Stomach (tissue), 4 donors: ENCODE results near the gene RPS19.

Experiments used
- EP300 ChIP-seq: sonication (generic); formaldehyde crosslinking; IDR thresholded peaks from one replicate; pipeline ENCODE4 v1.6.1; 2017; ENCODE audit warnings: antibody characterized with exemption
- POLR2A ChIP-seq, 4 donors: fragments of 450-650 bp; IDR thresholded peaks; one replicate each; pipeline ENCODE4 v1.6.1; 2016; ENCODE audit warnings: antibody characterized with exemption in 4 of 4, control low read depth in 2 of 4, mild to moderate bottlenecking in 1 of 4, moderate library complexity in 1 of 4
- POLR2AphosphoS5 ChIP-seq, 3 donors: sonication (generic); formaldehyde crosslinking; IDR thresholded peaks; one replicate each; pipeline ENCODE4 v1.6.1; 2016; ENCODE audit warnings: antibody characterized with exemption in 3 of 3
- TF ChIP-seq, protein P1 (sequence below), 7 experiments: fragments of 450-650 bp in 4 of 7; fragments of 200-600 bp in 3 of 7; sonication (generic) in 3 of 7; IDR thresholded peaks; one replicate each; pipeline ENCODE4 v1.5.1; 2016 to 2019; ENCODE audit warnings: antibody characterized with exemption in 7 of 7, control low read depth in 2 of 7, mild to moderate bottlenecking in 1 of 7

DNA sequence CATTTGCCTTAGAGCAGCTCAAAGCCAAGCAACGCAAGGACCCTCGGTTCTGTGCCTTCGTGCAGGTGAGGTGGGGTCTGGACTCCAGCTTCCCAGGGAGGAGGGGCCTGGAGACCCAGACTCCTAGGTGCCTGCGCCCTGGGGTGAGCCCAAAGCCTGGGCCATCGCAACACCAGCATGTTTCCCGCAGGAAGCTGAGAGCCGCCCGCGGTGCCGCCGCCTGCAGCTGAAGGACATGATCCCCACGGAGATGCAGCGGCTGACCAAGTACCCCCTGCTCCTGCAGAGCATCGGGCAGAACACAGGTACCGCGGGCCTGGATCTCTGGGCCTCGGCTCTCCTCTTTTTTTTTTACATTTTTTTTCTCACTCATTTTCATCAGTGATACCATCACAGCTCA lies 42.5 kb downstream of the RPS19 start:
- TF ChIP-seq POLR2AphosphoS5 (IDR thresholded peaks at IDR 0.05) (no peak), POLR2A (IDR thresholded peaks at IDR 0.05) (no peak), EP300 (no peak)
- TF ChIP-seq, protein P1, sequence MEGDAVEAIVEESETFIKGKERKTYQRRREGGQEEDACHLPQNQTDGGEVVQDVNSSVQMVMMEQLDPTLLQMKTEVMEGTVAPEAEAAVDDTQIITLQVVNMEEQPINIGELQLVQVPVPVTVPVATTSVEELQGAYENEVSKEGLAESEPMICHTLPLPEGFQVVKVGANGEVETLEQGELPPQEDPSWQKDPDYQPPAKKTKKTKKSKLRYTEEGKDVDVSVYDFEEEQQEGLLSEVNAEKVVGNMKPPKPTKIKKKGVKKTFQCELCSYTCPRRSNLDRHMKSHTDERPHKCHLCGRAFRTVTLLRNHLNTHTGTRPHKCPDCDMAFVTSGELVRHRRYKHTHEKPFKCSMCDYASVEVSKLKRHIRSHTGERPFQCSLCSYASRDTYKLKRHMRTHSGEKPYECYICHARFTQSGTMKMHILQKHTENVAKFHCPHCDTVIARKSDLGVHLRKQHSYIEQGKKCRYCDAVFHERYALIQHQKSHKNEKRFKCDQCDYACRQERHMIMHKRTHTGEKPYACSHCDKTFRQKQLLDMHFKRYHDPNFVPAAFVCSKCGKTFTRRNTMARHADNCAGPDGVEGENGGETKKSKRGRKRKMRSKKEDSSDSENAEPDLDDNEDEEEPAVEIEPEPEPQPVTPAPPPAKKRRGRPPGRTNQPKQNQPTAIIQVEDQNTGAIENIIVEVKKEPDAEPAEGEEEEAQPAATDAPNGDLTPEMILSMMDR (IDR thresholded peaks at IDR 0.05), result no peak
